GM10266 (cell line): ENCODE data around the gene ARMC3.

Source experiments
- DNase-seq: peaks from one replicate; pipeline ENCODE4 v3.0.0; 2012; ENCODE audit errors: extremely low spot score
- CTCF ChIP-seq: IDR thresholded peaks from 2 replicates; pipeline ENCODE4 v1.5.1; 2012; ENCODE audit warnings: mild to moderate bottlenecking, low read depth; ENCODE audit not compliant: control insufficient read depth, insufficient read depth; ENCODE audit errors: missing control alignments

The ARMC3 gene

GRCh38 chr10:23047201-23048050 lies 119.6 kb downstream of the ARMC3 start:
- TF ChIP-seq CTCF, result no peak

GRCh38 chr10:23048191-23048590 lies 120.3 kb downstream of the ARMC3 start:
- no peak for TF ChIP-seq CTCF
- no peak for DNase-seq

More at GRCh38 chr10:23047201-23048050, 119.6 kb downstream of the ARMC3 start:
- DNase-seq, result no peak

GRCh38 chr10:23051278-23051677 lies 123.4 kb downstream of the ARMC3 start:
- TF ChIP-seq CTCF, result no peak
- DNase-seq, result no peak

- DNase-seq, result no peak
- no peak for TF ChIP-seq CTCF
Measured at GRCh38 chr10:23051855-23052331, 124.0 kb downstream of the ARMC3 start.

GRCh38 chr10:23053036-23053435 lies 125.2 kb downstream of the ARMC3 start:
- DNase-seq, result no peak
- no peak for TF ChIP-seq CTCF

- TF ChIP-seq CTCF, result no peak
- DNase-seq, result no peak
Measured at GRCh38 chr10:23055424-23056185, 127.8 kb downstream of the ARMC3 start.
